HG02763 (cell line): Measurements from ENCODE around the gene ZNF473.
"Not testable (repeated sequence)": the region's sequence is repeated elsewhere in the genome, so short reads cannot be mapped to it uniquely, and the experiment has no call there.

Experiments used
- ATAC-seq: cut with Tn5 transposase; IDR thresholded peaks from one replicate; pipeline ENCODE4 v1.9.1; 2021; ENCODE audit warnings: mild to moderate bottlenecking, moderate library complexity; ENCODE audit not compliant: unreplicated experiment

The ZNF473 gene

DNA sequence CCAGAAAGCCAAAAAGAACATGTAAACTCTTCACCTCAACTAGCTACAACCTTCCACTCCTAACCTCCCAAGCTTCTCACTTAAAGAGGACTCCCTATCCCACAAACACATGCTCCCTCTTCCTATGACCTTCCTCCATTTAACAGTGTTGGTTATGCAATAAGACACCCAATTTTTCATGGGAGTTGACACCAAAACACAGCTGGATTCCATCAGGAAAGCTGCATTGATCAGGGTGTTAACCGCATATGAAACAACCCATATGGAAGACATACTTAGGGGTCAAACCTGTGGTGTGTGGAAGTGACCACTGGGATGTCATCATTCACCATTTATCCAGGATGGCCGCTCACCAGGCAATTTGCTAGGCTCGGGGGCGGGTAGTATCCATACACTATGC, 21.9 kb downstream of the ZNF473 start:
- no peak for ATAC-seq

DNA sequence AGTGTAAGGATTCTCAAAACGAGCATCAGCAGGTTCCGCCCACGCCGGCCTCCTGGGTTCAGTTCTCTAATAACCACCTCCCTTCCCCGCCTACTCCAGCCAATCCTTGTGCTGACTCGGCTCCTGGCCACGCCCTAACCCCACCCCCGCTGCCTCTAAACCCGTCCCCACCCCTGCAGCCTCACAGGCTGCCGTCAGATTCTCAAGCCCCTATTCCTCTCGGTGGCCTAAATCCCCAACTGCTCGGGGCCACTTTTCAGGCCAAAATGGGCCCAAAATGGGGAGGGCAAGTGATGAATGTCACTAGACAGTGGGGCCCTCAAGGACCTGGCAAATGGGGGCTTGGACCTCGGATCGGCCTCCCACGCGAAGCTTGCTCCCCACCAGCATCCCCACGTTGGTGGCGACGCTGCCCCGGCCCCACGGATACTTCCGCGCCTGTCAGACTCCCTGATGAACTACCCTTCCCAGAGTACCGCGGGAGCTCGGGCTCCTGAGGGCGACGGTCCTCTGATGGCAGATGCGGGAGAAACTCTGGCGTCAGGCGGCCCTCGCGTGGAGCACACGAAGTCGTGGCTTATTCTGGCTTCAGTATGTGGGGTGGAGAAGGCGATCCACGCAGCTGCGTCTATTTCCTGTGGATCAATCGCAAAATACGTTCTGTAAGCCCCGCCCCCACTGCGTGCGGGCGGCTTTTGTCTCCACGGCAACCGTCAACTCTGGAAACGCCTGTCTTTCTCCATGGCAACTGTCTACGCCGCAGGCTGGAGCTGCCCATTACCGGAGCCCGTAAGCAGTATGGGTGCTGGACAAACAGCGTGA, 24.8 kb downstream of the ZNF473 start:
- peak; percentile 53 for ATAC-seq

DNA sequence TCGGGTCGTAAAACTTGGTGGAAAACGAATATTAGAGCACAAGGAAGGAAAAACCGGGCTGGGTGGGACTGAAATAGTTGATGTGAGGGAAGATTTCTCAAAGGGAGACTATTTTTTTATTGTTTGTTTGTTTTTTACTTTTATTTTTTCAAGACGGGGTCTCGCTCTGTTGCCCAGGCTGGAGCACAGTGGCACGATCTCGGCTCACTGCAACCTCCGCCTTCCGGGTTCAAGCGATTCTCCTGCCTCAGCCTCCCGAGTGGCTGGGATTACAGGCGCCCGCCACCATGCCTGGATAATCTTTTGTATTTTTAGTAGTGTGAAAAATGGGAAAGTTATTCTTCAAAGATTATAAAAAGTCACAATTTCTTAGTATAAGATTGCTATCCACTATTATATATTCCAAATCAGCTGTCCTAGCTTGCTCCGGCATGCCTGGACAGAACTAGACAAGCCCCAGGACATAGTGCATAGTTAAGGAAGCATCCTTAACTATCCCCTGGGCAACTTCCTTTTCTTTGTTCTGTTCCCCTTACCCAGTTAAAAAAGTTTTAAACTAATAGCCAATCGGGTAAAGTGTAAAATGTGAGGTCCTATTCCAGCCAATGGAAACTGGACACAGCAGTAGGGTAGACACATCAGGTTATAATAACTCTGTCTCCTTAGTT, 25.6 kb downstream of the ZNF473 start:
- ATAC-seq = not testable (repeated sequence)

DNA sequence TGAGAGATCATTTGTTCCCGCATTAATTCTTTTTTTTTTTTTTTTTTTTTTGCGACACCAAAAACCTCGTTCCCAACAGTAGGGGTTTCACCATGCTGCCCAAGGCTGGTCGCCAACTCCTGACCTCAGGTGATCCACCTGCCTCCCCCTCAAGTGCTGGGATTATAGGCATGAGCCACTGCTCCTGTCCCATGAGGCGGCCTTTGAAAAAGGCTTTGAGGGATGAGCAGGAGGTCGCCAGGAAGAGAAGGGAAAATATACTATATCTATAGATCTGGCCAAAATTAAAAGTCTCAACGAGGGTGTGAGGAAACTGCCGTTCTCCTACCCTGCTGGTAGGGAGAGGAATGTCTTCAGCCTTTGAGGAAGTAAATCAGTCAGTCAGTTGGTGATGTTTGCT, 26.2 kb downstream of the ZNF473 start:
- ATAC-seq = no peak

DNA sequence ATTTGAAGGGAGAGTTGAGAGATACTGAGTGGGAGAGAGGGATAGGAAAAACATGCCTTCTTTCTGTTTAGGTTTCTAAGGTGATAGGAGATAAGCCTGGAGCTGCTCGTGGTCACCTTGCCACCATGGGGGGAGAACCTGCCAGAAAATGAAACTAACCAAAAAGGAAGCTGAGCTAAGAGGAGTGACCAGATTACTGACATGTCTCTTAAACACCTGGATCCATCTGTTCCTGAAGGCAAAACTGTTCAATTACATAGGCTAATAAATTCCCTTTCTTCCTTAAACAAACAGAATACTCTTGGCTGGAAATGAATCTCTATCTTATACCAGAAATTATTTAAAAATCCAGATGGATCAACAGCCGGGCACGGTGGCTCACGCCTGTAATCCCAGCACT, 27.3 kb downstream of the ZNF473 start:
- ATAC-seq = no peak

DNA sequence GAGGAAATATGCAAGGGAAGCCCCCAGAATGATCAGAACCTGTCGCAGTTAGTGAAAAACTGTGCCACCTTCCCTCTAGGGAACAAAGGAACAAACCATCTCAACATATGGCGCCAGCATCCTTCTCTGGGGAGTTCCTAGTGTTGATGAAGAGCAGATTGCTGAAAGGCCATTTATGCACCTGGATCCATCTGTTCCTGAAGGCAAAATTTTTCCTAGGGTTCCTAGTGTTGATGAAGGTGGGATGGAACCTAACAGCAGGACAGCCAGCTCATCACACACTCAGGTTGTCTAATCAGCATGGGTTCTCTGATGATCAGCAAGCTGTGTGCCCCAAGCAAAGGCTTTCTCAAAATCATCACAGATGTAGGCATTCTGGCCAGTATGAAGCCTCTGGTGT, 32.6 kb downstream of the ZNF473 start:
- ATAC-seq = no peak

DNA sequence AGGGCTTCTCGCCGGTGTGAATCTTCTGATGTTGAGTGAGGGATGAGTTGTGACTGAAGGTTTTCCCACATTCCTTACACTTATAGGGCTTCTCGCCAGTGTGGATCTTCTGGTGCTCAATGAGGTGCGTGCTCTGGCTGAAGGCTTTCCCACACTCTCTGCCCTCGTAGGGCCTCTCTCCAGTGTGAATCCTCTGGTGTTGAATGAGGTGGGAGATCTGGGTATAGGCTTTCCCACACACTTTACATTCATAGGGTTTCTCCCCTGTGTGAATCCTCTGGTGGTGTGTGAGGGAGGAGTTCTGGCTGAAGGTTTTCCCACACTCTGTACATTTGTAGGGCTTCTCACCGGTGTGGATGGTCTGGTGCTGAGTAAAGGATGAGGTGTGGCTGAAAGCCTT, 33.2 kb downstream of the ZNF473 start:
- no peak for ATAC-seq

DNA sequence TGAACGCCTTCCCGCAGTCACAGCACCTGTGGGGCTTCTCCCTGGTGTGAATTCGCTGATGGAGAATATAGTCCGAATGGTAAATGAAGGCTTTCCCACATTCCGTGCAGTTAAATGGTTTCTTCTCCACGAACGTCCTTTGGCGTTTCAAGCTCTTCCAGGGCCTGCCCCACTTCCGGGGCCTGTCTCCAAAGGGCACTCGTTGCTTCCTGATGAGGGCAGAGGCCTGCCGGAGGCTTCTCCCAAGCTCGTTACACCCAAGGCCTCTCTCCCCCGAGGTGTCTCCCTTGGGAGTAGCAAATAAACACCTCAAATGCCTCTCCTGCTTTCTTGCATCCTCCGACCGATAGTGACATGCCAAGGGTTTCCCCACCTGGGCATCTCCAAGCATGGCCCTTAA, 34.3 kb downstream of the ZNF473 start:
- ATAC-seq = no peak

DNA sequence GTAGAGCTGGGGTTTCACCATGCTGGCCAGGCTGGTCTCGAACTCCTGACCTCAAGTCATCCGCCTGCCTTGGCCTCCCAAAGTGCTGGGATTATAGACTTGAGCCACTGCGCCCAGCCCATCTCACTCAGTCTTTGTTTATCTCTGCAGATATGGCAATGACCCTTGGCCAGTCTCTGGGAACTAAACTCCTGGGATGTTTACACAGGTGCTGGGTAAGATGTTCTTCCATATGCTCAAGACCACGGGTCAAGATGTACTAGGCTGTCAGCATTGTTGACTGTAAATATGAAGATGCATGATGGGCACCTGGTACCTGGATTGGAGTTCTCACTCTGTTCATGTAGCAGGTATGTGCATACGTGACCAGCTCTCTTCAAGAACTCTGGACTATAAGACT, 35.8 kb downstream of the ZNF473 start:
- ATAC-seq = no peak

DNA sequence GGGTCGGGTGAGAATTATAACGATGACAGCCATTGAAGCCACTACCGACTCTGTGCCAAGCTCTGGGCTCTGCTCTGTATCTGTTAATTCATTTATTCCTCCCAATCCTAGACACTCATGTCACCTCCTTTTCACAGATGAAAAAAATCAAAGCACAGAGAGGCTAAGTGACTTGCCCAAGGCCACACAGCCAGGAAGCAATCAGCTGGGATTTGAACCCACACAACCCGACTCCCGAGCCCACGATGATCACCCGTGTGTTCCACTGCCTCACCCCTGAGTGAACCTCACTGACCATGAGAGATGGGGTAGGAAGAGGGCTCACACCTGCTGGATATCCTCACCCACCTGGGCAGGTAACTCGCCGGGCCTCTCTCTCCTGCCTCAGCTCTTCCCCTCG, 40.1 kb downstream of the ZNF473 start:
- ATAC-seq = no peak

DNA sequence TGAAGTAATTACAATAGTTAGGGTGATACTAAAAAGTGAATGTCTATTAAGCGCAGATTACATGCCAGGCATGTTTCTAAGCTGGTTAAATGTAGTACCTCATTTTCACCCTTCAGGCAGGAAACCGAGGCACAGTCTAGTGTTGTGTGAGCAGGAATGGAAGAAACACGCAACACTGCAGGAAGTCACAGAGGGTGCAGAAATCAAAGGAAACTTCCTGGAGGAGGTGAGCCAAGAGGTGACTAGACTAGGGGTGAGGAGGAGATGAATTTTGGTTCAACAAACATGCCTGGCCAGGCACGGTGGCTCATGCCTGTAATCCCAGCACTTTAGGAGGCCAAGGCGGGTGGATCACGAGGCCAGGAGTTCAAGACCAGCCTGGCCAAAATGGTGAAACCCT, 41.8 kb downstream of the ZNF473 start:
- ATAC-seq = no peak

DNA sequence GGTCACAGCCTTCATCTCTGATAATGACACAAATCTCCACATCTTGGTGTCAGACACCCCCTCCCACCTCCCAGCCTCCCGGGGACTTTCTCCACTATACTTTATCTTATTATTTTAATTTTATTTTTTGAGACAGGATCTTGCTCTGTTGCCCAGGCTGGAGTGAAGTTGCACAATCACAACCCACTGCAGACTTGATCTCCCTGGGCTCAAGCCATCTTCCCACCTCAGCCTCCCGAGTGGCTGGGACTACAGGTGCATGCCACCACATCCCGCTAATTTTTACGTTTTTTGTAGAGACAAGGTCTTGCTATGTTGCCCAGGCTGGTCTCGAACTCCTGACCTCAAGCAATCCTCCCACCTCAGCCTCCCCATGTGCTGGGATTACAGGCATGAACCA, 42.6 kb downstream of the ZNF473 start:
- not testable (repeated sequence) for ATAC-seq

DNA sequence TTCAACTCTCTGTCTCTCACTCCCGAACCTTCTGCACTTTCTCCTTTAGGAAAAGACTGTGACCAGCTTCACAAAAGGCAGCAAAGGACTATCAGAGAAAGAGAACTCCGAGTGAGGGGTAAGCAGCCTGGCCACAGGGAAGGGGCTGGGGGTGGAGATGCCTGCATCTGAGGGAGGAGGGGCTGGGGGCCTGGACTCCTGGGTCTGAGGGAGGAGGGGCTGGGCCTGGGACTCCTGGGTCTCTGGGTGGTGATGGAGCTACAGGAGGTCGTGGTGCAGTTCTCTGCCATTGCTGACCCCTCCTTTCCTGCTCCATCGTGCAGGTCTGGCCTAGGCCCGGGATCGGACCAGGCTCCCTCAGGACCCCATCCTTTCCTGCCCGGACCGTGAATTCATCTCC, 49.3 kb downstream of the ZNF473 start:
- not testable (repeated sequence) for ATAC-seq

DNA sequence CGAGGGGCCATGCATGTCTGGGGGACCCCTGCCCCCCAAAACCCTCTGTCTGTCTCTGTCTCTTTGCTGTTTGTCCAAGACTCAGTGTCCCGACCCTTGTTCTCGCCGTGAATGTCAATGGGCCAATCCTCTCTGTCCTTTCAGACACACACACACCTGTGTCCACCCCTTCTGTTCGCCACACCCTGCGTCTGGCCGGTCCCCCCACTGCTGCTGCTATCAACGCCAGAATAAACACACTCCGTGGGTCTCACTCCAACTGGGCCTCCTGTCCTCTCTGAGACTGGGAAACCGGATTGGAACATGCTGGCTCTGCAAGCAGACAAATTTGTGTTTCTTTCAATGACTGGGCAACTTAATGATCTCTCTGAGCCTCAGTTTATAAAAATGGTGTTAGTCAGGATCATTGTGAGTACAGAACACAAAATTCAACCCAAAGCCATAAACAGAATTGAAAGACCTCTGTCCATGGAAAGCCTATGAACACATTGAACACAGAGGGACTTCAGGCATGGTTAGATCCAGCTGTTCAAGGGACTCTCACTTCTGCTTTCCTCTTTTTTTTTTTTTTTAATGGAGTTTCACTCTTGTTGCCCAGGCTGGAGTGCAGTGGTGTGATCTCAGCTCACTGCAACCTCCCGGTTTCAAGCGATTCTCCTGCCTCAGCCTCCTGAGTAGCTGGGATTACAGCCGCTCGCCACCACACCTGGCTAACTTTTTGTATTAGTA, 50.0 kb downstream of the ZNF473 start:
- not testable (repeated sequence) for ATAC-seq

DNA sequence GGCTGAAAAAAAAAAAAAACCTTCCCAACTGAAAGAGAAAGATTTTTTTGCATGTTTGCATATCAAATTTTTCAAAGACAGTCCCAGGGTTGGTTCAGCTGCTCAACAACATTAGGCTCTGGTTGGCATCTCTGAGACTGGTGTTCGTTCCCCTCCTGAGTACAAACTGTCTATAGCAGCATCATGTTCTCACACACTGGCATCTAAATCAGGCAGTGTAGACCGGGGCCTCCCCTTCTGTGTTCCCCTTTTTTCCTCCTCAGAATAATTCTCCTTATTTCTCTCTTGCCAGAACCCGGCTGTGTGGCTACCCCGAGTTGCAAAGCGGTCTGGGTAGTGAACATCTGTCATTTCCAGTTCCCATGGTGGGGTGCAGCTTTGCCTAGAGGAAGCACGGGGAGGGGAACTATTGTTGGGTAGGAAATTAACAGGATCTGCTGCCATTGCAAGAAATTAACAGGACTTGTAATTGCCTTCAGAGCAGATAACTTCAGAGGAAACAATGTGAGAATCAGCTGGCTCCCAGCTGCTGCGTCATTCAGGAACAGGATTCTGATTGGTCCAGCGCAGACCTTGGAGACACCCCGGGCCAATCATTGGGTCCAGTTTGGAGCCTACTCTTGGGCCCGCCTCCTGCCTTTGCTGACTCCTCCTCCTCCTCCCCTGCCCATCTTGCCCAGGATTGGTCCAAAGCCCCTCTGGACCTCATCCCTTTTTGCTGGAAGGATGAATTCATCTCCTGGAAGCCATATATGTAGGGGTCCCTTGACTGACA, 51.0 kb downstream of the ZNF473 start:
- ATAC-seq = not testable (repeated sequence)

DNA sequence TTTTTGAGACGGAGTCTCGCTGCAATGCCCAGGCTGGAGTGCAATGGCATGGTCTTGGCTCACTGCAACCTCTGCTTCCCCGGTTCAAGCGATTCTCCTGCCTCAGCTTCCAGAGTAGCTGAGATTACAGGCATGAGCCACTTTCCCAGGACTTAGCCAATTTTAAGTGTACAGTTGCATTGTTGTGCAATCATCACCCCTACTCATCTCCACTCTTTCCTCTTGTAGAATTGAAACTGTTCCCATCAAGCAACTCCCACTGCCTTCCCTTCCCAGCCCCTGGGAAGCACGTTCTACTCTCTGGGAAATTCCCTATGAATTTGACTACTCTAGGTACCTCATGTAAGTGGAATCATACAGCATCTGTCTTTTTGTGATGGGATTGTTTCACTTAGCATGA, 53.2 kb downstream of the ZNF473 start:
- ATAC-seq = not testable (repeated sequence)

DNA sequence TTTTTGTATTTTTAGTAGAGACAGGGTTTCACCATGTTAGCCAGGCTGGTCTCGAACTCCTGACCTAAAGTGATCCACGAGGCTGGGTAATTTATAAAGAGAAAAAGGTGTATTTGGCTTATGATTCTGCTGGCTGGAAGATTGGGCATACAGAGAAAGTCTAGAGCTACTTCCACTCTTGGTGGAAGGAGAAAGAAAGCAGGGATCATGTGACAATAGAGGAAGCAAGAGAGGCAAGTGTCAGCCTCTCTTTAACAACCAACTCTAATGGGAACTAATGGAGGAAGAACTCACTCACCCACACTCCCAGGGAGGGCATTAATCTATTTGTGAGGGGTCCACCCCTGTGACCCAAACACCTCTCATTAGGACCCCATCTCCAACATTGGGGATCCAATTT, 58.6 kb downstream of the ZNF473 start:
- ATAC-seq = not testable (repeated sequence)

DNA sequence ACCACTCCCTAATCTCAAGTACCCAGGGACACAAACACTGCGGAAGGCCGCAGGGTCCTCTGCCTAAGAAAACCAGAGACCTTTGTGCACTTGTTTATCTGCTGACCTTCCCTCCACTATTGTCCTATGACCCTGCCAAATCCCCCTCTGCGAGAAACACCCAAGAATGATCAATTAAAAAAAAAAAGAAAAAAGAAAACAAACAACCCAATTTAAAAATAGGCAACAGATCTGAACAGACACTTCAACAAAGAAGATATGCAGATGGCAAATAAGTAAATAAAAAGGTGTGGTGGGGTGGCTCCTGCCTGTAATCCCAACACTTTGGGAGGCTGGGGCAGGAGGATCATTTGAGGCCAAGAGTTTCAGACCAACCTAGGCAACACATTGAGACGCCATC, 61.3 kb downstream of the ZNF473 start:
- not testable (repeated sequence) for ATAC-seq

DNA sequence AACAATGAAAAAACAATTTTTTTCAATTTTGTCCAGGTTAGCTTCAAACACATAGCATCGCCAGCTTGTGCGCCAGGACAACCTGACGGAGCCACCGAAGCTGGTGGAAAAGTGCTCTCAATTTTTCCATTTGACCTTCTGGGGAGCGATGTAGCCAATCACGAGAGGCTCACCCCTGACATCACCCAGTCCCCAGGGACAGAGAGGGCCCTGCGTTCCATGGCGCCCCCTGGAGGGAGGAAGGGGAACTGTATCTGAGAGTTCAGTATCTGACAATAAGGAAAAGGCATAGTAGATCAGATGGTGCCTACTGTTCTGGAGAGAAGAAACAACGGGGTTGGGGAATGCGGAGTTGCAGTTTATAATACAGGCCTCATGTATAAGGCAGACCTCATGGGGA, 64.9 kb downstream of the ZNF473 start:
- ATAC-seq = not testable (repeated sequence)

DNA sequence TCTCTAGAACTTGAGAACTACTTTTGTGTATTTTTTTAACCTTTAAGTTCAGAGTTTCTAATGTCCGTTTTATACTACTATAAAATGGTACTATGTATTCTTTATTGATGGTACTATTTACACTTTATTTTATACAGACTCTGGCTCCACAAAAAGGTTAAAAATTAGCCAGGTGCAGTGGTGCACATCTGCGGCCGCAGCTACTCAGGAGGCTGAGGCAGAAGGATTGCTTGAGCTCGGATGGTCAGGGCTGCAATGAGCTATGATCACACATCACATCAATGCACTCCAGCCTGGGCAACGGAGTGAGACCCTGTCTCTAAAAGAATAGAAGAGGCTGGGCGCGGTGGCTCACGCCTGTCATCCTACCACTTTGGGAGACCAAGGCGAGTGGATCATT, 66.0 kb downstream of the ZNF473 start:
- not testable (repeated sequence) for ATAC-seq

DNA sequence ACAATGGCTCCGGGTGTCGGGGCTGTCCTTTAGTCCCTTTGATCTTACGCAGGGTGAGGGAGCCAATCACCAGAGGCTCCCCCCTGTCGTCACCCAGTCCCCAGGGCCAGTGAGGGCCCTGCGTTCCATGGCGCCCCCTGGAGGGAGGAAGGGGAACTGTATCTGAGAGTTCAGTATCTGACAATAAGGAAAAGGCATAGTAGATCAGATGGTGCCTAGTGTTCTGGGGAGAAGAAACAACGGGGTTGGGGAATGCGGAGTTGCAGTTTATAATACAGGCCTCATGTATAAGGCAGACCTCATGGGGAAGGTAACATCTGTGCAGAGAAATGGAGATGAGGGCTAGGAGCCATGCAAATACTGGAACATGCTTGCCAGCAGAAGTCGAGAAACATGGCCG, 66.8 kb downstream of the ZNF473 start:
- not testable (repeated sequence) for ATAC-seq
